HCT116 (cell line): ENCODE results near the gene SNX15. TPM values are rescaled to one million over a fixed set of nuclear protein-coding genes. Genes with fewer than 3 reads are reported as not detected.

Experiments
- ATAC-seq: fragments of 200-7000 bp; cut with Tn5 transposase; 2 replicates; pipeline ENCODE4 v1.9.1; 2020; ENCODE audit warnings: mild to moderate bottlenecking, moderate library complexity
- BruUV-seq: library from RNA; stranded (reverse); fragments of 400-500 nt; replicated peaks from 2 replicates; lab custom pipeline; 2021; lab: Mats Ljungman, UMichigan
- CTCF ChIA-PET: fragments of 300-600 bp; sonication (Branson Sonifier 250); formaldehyde crosslinking; loops from one replicate; lab custom pipeline; 2021; ENCODE audit warnings: antibody characterized with exemption; lab: Charles Lee
- POLR2A ChIA-PET: fragments of 300-600, 350-600 bp; sonication (Branson Sonifier 250); formaldehyde crosslinking; loops from one replicate; lab custom pipeline; 2021; ENCODE audit warnings: antibody characterized with exemption; lab: Charles Lee
- RAD21 ChIA-PET, 2 experiments: fragments of 300-600 bp; sonication (Branson Sonifier 250); formaldehyde crosslinking; loops; one replicate each; lab custom pipeline; 2023; ENCODE audit warnings: low total read pairs in 2 of 2; ENCODE audit not compliant: uncharacterized antibody in 2 of 2, unreplicated experiment in 2 of 2, low non-redundant PET in 1 of 2; lab: Charles Lee
- DNase-seq: peaks from one replicate; pipeline ENCODE4 v3.0.0-alpha.2; 2010; ENCODE audit warnings: low read depth, low spot score
- H2AFZ ChIP-seq: fragments of 200-600 bp; shearing (Covaris generic), sonication (generic); 2 replicates; pipeline ENCODE4 v1.6.1; 2017; ENCODE audit warnings: low read depth, mixed run types, mixed read lengths, antibody characterized with exemption, low read length; ENCODE audit not compliant: poor library complexity, severe bottlenecking
- H3K27ac ChIP-seq: 2 replicates; pipeline ENCODE4 v1.5.1; 2012; ENCODE audit warnings: low read depth, low read length
- H3K27me3 ChIP-seq: fragments of 200-600 bp; sonication (generic); 2 replicates; pipeline ENCODE4 v1.6.1; 2016; ENCODE audit warnings: mixed run types, low read length, mixed read lengths; ENCODE audit not compliant: insufficient read depth
- H3K36me3 ChIP-seq, 2 experiments: fragments of 200-500 bp in 1 of 2; fragments of 200-600 bp in 1 of 2; sonication (Bioruptor generic) in 1 of 2; sonication (generic) in 1 of 2; 2 replicates each; pipeline versions ENCODE4 v1.5.1 to v1.6.1; 2014 to 2016; ENCODE audit warnings: low read length in 2 of 2, inconsistent platforms in 1 of 2, mixed read lengths in 1 of 2, mixed run types in 1 of 2; ENCODE audit not compliant: insufficient read depth in 2 of 2, control insufficient read depth in 1 of 2
- H3K4me1 ChIP-seq, 2 experiments: fragments of 200-600 bp in 1 of 2; sonication (generic) in 1 of 2; 2 replicates each; pipeline versions ENCODE4 v1.5.1 to v1.6.1; 2012 to 2017; ENCODE audit warnings: low read length in 2 of 2, inconsistent platforms in 1 of 2, mild to moderate bottlenecking in 1 of 2, mixed read lengths in 1 of 2, mixed run types in 1 of 2, moderate library complexity in 1 of 2; ENCODE audit not compliant: insufficient read depth in 2 of 2, control insufficient read depth in 1 of 2
- H3K4me2 ChIP-seq: fragments of 200-600 bp; sonication (generic); 2 replicates; pipeline ENCODE4 v1.6.1; 2017; ENCODE audit warnings: mixed run types, low read length, mixed read lengths
- H3K4me3 ChIP-seq, 2 experiments: fragments of 200-600 bp in 1 of 2; sonication (generic) in 1 of 2; replicated peaks in 1 of 2; 2 replicates each; pipeline ENCODE4 v1.5.1; 2011 to 2016; ENCODE audit warnings: low read length in 2 of 2, control low read depth in 1 of 2, low read depth in 1 of 2, mild to moderate bottlenecking in 1 of 2, mixed read lengths in 1 of 2, mixed run types in 1 of 2
- H3K79me2 ChIP-seq: fragments of 200-600 bp; sonication (generic); 2 replicates; pipeline ENCODE4 v1.6.1; 2017; ENCODE audit warnings: mild to moderate bottlenecking, mixed run types, low read length, moderate library complexity, mixed read lengths; ENCODE audit not compliant: insufficient read depth
- H3K9ac ChIP-seq: fragments of 200-600 bp; sonication (generic); 2 replicates; pipeline ENCODE4 v1.6.1; 2016; ENCODE audit warnings: low read length, mixed read lengths
- H3K9me2 ChIP-seq: fragments of 200-600 bp; sonication (generic), shearing (Covaris generic); 2 replicates; pipeline ENCODE4 v1.6.1; 2017; ENCODE audit warnings: mixed run types, mild to moderate bottlenecking, moderate library complexity; ENCODE audit not compliant: insufficient read depth
- H3K9me3 ChIP-seq, 2 experiments: fragments of 200-500 bp in 1 of 2; fragments of 200-600 bp in 1 of 2; sonication (Bioruptor generic) in 1 of 2; sonication (generic) in 1 of 2; 2 replicates each; pipeline ENCODE4 v1.6.1; 2014 to 2017; ENCODE audit warnings: low read length in 2 of 2, mixed read lengths in 2 of 2, inconsistent platforms in 1 of 2, low read depth in 1 of 2, mild to moderate bottlenecking in 1 of 2, mixed run types in 1 of 2, moderate library complexity in 1 of 2; ENCODE audit not compliant: control insufficient read depth in 1 of 2, insufficient read depth in 1 of 2
- H4K20me1 ChIP-seq: fragments of 200-600 bp; sonication (generic), shearing (Covaris generic); 2 replicates; pipeline ENCODE4 v1.6.1; 2017; ENCODE audit warnings: mixed run types, mild to moderate bottlenecking, moderate library complexity; ENCODE audit not compliant: insufficient read depth
- CBX3 ChIP-seq: IDR thresholded peaks from 2 replicates; pipeline ENCODE4 v1.6.1; 2012; ENCODE audit warnings: low read depth
- ELF1 ChIP-seq: IDR thresholded peaks from 2 replicates; pipeline ENCODE4 v1.6.1; 2012; ENCODE audit warnings: low read depth, borderline replicate concordance
- EZH2 ChIP-seq: fragments of 200-600 bp; sonication (generic); IDR thresholded peaks from 2 replicates; pipeline ENCODE4 v1.6.1; 2017; ENCODE audit warnings: antibody characterized with exemption, mixed run types
- EZH2phosphoT487 ChIP-seq: fragments of 200-600 bp; IDR thresholded peaks from 2 replicates; pipeline ENCODE4 v1.6.1; 2018; ENCODE audit warnings: antibody characterized with exemption, borderline replicate concordance
- JUND ChIP-seq: IDR thresholded peaks from 2 replicates; pipeline ENCODE4 v1.6.1; 2012
- MAX ChIP-seq: IDR thresholded peaks from 2 replicates; pipeline ENCODE4 v1.6.1; 2012
- POLR2A ChIP-seq: IDR thresholded peaks from 2 replicates; pipeline ENCODE4 v1.7.0; 2011; ENCODE audit warnings: borderline replicate concordance; ENCODE audit not compliant: insufficient read depth, insufficient read length; ENCODE audit errors: extremely low read depth
- POLR2AphosphoS5 ChIP-seq: IDR thresholded peaks from 2 replicates; pipeline ENCODE4 v1.6.1; 2011; ENCODE audit warnings: mild to moderate bottlenecking, low read depth, low read length, moderate library complexity
- RAD21 ChIP-seq: IDR thresholded peaks from 2 replicates; pipeline ENCODE4 v1.6.1; 2012; ENCODE audit warnings: low read depth, mild to moderate bottlenecking
- SRF ChIP-seq: IDR thresholded peaks from 2 replicates; pipeline ENCODE4 v1.6.1; 2012; ENCODE audit warnings: low read depth
- TCF7L2 ChIP-seq: IDR thresholded peaks from 2 replicates; pipeline ENCODE4 v1.7.0; 2011; ENCODE audit warnings: borderline replicate concordance, inconsistent platforms; ENCODE audit not compliant: insufficient read depth, insufficient read length; ENCODE audit errors: extremely low read depth
- ZBTB33 ChIP-seq: IDR thresholded peaks from 2 replicates; pipeline ENCODE4 v1.6.1; 2011; ENCODE audit warnings: mild to moderate bottlenecking, low read length, moderate library complexity; ENCODE audit not compliant: insufficient replicate concordance; ENCODE audit errors: extremely low read depth
- ZFX ChIP-seq: fragments of 450-650 bp; IDR thresholded peaks from 2 replicates; pipeline ENCODE4 v1.6.1; 2017
- ZNF274 ChIP-seq: fragments of 200-500 bp; sonication (Bioruptor generic); IDR thresholded peaks from 2 replicates; pipeline ENCODE4 v1.6.1; 2014; ENCODE audit warnings: mild to moderate bottlenecking, low read depth, low read length, inconsistent platforms
- intact Hi-C: fragments of 100-400 bp; cut with micrococcal nuclease; formaldehyde crosslinking; loops from 2 replicates; pipeline ENCODE4 v1.10.0; 2022
- total RNA-seq: library from RNA; stranded (reverse); gene quantifications from one replicate; pipeline ENCODE4 v1.2.1, GENCODE V29; 2021; ENCODE audit not compliant: unreplicated experiment
- TF ChIP-seq, protein P1 (sequence below): IDR thresholded peaks from 2 replicates; pipeline ENCODE4 v1.6.1; 2012; ENCODE audit warnings: low read depth

The SNX15 gene
- total RNA-seq, 1 experiment from 2014 or later = 16.8 TPM

DNA sequence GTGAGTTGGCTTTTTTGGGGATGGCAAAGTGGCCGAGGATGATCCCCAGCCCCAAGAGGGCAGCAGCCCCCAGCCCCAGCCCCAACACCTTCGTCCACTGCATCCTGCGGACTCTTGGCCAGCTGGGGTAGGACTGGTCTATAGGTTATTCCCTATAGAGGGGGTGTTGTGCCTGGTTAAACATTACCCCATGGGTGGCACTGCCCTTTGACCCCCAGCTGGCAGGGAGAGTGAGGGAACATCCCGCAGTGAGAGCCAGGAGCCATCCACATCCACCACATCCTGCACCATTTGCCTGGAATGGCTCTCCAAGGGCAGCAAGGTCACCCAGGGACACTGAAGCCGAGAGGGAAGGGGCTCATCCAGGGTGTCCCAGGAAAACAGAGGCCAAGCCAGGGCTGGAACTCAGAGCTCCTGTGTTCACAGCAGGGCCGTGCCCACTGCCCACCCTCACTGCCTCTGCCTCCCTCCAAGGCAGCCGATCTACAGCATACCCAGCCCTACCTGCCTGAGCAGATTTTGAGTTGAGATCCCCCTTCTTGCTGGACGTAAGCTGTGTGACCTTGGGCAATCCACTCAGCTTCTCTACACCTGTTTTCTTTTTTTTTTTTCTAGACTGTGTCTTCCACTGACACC, 31.3 kb downstream of the SNX15 start, which contains the start of gene NAALADL1:
TSS of gene NAALADL1 (minus strand) at position 135 of the 636 bp plus-strand sequence. CDS start at position 103, 32 bp downstream.
- no peaks in the 10 kb centered on the region for H3K4me1 ChIP-seq
- no peaks in the 10 kb centered on the region for H4K20me1 ChIP-seq
- H3K4me3 ChIP-seq = no peak within 1 kb of the TSS
- H3K9me2 ChIP-seq = no peaks in the 10 kb centered on the region
- intact Hi-C loops = no loop called here
- H3K9me3 ChIP-seq = no peaks in the 10 kb centered on the region
- ChIA-PET RAD21 (no interaction called here), POLR2A (no interaction called here), CTCF (no interaction called here)
- H3K27me3 ChIP-seq = no peaks in the 10 kb centered on the region
- no peak within 1 kb of the TSS for H3K9ac ChIP-seq
- no peak for DNase-seq
- H3K36me3 ChIP-seq = no peaks in the 10 kb centered on the region
- TF ChIP-seq EZH2 (no peak), ZFX (no peak), SRF (no peak), CBX3 (no peak), EZH2phosphoT487 (no peak), ZNF274 (no peak), MAX (no peak), POLR2AphosphoS5 (no peak), RAD21 (no peak), ELF1 (no peak), ZBTB33 (no peak), TCF7L2 (no peak), POLR2A (no peak), JUND (no peak)
- TF ChIP-seq, protein P1, sequence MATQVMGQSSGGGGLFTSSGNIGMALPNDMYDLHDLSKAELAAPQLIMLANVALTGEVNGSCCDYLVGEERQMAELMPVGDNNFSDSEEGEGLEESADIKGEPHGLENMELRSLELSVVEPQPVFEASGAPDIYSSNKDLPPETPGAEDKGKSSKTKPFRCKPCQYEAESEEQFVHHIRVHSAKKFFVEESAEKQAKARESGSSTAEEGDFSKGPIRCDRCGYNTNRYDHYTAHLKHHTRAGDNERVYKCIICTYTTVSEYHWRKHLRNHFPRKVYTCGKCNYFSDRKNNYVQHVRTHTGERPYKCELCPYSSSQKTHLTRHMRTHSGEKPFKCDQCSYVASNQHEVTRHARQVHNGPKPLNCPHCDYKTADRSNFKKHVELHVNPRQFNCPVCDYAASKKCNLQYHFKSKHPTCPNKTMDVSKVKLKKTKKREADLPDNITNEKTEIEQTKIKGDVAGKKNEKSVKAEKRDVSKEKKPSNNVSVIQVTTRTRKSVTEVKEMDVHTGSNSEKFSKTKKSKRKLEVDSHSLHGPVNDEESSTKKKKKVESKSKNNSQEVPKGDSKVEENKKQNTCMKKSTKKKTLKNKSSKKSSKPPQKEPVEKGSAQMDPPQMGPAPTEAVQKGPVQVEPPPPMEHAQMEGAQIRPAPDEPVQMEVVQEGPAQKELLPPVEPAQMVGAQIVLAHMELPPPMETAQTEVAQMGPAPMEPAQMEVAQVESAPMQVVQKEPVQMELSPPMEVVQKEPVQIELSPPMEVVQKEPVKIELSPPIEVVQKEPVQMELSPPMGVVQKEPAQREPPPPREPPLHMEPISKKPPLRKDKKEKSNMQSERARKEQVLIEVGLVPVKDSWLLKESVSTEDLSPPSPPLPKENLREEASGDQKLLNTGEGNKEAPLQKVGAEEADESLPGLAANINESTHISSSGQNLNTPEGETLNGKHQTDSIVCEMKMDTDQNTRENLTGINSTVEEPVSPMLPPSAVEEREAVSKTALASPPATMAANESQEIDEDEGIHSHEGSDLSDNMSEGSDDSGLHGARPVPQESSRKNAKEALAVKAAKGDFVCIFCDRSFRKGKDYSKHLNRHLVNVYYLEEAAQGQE = no peak
- no peak within 1 kb of the TSS for H3K4me2 ChIP-seq
- no TSS peak for BruUV-seq
- ATAC-seq = no peak
- no peak within 1 kb of the TSS for H2AFZ ChIP-seq
- no peak within 1 kb of the TSS for H3K27ac ChIP-seq
- no peaks in the 10 kb centered on the region for H3K79me2 ChIP-seq
